GM12891 (cell line): ENCODE results near the gene MAPT.

Experiments used
- PAX5 ChIP-seq: IDR thresholded peaks from 2 replicates; pipeline ENCODE4 v1.6.1; 2011; ENCODE audit warnings: low read length, moderate library complexity, mild to moderate bottlenecking; ENCODE audit not compliant: insufficient read depth, severe bottlenecking
- POLR2A ChIP-seq: IDR thresholded peaks from 2 replicates; pipeline ENCODE4 v1.6.1; 2011; ENCODE audit warnings: low read depth, low read length, control low read depth
- POLR2AphosphoS5 ChIP-seq: IDR thresholded peaks from 2 replicates; pipeline ENCODE4 v1.6.1; 2011; ENCODE audit warnings: low read depth, low read length, control low read depth
- POU2F2 ChIP-seq: IDR thresholded peaks from 2 replicates; pipeline ENCODE4 v1.6.1; 2011; ENCODE audit warnings: low read depth, mild to moderate bottlenecking, control low read depth, low read length, moderate library complexity
- TAF1 ChIP-seq: IDR thresholded peaks from 2 replicates; pipeline ENCODE4 v1.6.1; 2011; ENCODE audit warnings: low read depth, low read length, control low read depth

- TF ChIP-seq POLR2A (no peak), TAF1 (no peak), POLR2AphosphoS5 (no peak), PAX5 (no peak), POU2F2 (no peak)
Observed at GRCh38 chr17:45930420-45930951, 36.1 kb downstream of the MAPT start.
